Activated CD4-positive, alpha-beta T cell treated with anti-CD3 and anti-CD28 coated beads, Interleukin-2, amount 50 U/mL, for 48 hours (primary cell): Measurements from ENCODE around the gene CD52.

Experiments
- DNase-seq, 2 experiments: peaks; one replicate each; pipeline ENCODE4 v3.0.0-alpha.2; 2020

Gene CD52, protein sequence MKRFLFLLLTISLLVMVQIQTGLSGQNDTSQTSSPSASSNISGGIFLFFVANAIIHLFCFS

DNA sequence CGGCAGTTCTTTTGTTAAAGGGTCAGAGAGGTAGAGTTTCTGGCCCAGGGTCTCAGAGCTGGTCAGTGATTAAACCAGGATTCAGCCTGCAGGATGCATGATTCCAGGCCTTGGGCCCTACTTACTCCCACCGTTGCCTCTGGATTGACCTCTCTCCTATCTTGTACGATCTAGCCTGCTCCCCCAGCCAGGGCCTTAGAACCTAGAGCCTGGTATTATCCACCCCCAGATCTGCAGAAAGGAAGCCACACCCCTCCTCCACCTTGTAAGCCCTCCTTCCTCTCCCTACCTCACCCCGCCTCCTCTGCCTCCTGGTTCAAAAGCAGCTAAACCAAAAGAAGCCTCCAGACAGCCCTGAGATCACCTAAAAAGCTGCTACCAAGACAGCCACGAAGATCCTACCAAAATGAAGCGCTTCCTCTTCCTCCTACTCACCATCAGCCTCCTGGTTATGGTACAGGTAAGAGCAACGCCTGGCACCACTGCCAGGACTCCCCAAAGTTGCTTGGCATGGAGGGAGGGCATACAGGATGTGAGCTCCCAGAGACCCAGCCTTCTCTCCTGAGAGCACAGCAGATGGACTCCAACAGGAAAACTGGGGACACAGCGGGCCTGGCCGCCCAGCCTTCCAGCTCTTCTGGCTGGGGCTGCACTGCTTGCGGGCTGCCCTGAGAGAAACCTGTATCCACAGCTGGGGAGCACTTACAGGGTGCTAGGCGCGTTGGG, at the start of gene CD52:
Gene CD52, plus strand, starts transcription at position 347 of the 726 bp plus-strand sequence. Its CDS starts 60 bp downstream, at position 407.
- DNase-seq: peak; percentile 75 to 83

GRCh38 chr1:26268290-26269197, 49.2 kb upstream of the CD52 start:
- no peak for DNase-seq

GRCh38 chr1:26269198-26269550, 48.6 kb upstream of the CD52 start:
- no peak for DNase-seq

- peak; percentile 10 to 16 for DNase-seq
Measured at GRCh38 chr1:26274801-26275425, 42.8 kb upstream of the CD52 start.

DNA sequence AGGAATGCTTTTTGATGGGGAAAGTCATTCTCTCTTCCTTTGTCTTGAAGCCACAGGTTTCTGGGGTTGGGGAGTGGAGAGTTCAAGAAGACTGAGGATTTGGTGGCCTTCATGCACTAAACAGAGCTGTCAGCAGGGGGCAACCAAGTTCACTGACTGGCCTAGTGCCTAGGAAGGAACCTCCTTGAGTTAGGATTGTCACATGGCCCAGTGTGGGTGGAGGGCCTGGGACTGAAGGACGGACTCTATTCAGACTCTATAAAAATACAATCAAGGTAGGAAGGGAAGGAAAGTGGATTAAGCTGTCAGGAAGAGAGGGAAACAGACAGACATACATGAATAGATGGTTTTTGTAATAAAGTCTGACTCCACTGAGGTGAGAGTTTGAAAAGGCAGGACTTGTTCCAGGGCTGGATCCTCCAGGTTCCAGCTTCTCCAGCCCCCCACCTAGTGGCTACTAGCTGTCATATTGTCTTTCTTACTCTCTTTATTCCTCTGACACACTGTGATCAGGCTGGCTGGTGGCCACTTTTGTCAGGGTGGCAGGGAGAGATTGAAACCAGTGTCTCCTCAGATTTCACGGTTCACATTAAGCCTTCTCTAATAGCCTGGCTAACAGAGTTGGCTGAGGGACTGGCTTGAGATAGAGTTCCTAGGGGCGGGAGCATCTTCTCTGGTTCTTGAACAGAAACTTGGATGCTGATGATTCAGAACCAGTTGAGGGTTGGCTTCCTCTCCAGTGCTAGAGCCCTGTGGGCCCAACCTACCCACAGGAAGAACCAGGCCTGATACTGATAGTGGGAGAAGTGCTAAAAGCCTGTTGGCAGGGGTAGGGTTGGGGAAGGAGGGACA, 42.0 kb upstream of the CD52 start:
- DNase-seq: peak; percentile 85 to 90

DNA sequence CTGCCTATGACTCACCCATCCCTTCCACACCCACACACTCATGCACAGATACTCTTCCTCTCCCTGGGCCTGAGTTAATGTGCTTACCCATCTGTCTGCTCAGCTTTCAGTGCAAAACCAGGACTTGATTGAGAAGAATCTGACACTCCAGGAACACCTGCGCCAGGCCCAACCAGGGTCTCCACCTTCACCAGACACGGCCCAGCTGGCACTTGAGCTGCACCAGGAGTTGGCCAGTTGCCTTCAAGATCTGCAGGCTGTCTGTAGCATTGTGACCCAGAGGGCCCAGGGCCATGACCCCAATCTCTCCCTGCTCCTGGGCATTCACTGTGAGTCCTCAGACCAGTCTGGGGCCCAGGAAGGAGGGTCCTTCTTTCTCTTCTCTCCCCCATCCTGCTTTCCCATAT, 41.3 kb upstream of the CD52 start:
- DNase-seq: no peak

GRCh38 chr1:26277261-26277661, 40.5 kb upstream of the CD52 start:
- no peak for DNase-seq

DNA sequence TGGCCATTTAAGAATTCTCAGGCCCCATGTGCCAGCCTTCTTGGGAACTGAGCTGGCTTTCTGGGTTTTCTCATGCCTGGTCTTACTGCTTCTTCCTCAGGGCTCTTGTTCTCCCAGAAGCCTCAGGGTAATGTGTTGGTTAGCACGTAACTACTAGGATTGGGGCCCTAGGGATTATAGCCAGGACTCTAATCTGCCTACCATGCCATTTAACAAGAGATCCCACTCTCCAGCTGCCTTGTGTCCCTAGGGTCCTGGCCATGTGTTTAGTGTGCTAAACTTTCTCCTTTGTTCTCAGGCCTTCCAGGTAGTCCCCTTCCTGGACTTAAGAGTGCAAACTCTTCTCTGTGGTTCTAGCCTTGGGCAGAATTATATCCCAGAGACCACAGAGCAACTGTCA, 40.0 kb upstream of the CD52 start:
- no peak for DNase-seq

DNA sequence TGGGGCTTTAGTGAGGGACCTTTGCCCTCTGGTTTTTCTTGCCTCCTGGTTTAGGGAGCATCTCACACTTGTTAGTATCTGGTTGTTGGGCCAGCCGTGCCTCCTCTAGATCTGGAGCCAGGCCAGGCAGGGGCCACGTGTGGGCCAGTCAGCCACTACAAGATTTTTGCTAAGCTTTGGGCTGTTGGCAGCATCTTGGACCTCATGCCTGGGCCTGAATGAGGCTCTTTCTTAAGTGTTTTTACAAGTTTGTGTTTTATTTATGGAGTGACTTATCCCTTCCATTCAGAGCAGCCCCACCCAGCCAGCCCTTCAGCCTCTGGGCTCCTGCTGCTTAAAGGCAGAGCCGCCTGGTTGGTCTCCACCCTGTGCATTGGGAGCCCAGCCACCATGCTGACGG, 39.5 kb upstream of the CD52 start:
- peak; percentile 21 to 35 for DNase-seq

DNA sequence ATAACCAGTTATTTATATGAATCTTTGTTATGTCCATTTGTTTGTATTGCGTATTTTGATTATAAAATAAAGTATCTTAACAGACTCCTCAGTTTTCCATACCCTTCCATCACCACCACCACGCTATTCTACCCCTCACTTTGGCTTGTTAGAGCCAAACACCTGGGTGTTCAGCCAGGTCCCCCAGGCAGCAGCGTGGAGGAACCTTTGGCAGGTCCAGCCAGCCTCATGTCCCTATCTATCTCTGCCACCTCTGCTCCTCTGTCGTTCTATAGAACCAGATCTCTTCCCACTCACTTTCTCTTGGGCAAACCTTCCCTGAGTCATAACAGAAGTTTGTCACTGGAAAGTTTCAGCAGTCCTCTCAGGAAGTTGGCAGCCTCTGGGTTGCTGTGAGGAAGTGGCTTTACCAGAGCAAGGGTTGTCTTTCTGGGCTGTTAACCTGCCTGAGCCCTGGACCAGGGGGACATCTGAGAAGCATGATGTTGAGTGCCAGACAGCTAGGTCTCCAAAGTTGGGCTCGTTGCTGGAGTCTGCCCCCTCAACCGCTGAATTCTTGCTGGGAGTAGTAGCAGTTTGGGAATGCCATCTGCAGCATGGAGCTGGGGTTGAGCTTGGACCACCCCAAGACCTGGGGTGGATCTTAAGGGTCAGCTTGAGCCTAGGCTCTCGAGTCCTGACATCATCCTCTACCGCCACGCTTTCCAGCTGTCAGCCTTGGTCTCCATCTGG, 38.9 kb upstream of the CD52 start:
- peak; percentile 58 to 70 for DNase-seq

DNA sequence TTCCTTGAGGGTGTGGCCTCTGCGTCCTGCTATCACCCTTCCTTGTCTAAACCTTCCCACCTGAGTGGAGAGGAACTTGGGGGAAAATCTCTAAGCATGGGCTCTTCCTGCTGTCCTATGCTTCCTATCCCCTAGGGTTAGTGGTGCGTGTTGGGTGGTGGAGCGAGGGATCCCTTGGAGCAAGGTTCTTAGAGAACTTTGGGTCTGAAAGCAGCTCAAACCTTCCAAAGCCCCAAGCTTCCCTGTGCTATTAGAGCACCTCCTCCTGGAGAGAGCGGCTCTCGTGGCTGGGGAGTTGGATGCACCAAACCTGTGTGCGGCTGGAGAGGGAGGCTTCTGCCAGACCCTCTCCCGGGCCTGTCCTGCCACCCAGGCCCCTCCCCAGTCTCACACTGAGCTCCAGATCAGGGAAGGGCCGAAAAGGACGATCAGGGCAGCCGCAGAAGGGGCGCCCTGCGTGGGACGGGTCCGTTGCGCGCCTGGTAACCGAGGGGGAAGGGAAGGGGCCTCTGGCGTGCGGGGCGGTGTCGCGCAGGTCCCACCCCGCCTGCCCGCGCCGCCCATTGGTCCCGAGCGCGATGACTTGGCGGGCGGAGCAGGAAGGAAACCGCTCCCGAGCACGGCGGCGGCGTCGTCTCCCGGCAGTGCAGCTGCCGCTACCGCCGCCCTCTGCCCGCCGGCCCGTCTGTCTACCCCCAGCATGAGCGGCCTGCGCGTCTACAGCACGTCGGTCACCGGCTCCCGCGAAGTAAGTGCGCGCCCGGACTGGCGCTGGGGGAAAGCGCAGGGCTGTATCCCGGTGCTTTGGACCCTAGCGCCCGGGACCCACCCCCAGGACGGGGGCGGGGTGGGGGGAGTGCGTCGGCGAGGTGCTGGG, 38.1 kb upstream of the CD52 start, which contains the start of gene SH3BGRL3:
Gene SH3BGRL3, plus strand, starts transcription at position 631 of the 877 bp plus-strand sequence. Its CDS starts 70 bp downstream, at position 701.
- peak; percentile 85 to 88 for DNase-seq

- peak; percentile 34 to 50 for DNase-seq
Measured at GRCh38 chr1:26280333-26281042, 37.3 kb upstream of the CD52 start.

- peak; percentile 21 to 25 for DNase-seq
Measured at GRCh38 chr1:26281091-26281958, 36.4 kb upstream of the CD52 start.

- no peak for DNase-seq
Measured at GRCh38 chr1:26281971-26282370, 35.8 kb upstream of the CD52 start.

- DNase-seq: peak in 1 of 2 experiments; percentile 5
Measured at GRCh38 chr1:26282401-26282918, 35.3 kb upstream of the CD52 start.

DNA sequence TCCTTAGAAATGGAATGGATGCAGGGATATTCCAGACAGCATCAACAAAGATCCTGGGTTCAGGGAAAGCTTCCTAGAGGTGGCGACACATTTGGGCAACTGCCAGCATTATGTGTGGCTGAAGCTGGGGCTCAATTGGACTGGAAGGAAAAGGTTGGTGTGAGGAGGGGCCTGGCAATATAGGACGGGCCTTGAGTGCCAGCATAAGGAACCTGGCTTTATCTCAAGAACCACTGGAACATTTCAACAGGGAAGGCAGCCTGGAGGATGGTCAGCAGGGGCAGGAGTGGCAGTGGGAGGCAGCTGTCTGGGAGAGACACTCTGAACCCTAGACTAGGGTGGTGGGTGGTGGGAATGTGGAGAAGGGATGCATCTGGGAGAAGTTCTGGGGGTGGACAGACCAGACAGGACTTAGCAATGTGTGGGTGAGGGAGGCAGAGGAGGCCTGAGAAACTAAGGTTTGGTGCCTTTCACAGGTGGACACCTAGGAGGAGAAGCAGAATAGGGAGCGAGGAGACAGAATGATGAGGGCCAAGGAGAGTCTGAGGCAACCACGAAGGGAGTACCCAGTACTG, 34.4 kb upstream of the CD52 start:
- peak in 1 of 2 experiments; percentile 6 for DNase-seq

DNA sequence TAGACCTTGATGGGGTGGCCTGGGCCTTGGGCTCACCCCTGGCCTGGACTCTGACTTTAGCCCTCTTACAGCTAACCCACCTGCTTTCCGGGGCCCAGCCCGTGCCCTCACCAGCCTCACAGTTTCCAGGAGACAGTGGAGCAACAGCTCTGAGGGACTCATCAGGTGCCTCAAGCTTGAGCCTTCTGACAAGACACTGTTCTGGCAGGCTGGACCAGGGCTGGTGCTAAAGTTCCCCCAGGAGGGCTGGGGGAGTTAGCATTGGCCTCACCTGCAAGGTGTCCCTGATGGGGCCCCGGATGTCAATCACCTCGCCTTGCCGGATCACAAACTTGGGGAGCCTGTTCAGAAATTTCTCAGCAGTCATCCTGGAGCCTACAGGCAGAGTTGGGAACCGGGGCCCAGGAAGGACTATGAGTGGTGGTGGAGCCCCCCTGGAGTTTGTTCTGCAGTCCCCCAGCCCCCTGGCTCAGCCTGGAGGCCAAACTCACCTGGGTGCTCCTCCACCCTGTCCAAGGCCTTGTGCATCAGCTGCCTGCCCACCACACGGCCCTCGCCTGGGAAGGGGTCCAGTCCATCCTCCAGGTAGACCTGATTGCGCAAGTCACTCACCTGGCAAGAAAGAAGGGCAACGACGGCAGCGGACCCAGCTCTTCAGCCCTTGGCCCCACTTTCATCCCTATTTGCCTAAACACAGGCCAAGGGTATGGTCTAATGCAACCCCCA, 33.7 kb upstream of the CD52 start:
- DNase-seq: peak; percentile 10 to 29
